Inflammatory macrophage treated with lipopolysaccharide for 4 hours (primary cell): ENCODE measurements around the gene RPA1.

Source experiments
- DNase-seq: peaks from one replicate; pipeline ENCODE4 v3.0.0-alpha.2; 2020

Gene RPA1

DNA sequence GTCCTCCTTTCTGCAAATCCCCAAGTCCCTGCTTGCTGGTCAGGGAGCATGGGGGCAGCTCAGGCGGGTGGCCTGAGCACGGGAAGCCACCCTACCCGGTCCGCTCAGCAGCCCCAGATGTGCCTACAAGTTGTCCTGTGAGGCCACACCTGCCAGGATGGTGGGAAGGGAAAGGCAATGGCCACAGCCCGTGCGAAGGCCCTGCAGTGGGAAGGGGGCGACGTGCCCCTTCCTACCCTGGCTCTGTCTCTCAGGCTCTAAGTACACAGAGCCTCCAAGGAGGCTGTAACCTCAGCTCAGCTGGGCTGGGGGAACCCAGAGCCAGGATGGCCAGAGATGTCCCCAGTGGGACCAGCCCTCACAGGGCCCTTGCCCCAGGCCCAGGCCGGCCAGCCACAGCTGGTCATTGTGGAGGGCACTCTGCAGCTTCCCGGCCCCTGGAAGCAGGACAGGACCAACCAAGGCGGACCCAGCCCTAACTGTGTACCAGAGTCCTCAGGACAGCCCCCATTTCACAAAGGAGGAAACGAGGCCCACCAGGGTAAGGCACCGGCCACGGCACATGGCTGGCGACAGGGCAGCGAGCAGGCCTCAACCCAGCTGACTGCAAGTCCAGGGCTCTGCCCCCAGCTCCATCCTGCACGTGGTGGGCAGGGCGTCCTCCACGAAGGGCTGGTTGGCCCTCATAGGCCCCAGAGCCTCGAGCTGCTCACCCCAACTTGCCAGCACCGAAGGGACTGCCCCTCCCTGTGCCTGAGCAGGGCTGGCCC, 113.0 kb downstream of the RPA1 start:
- no peak for DNase-seq

GRCh38 chr17:1943436-1943831, 113.6 kb downstream of the RPA1 start:
- no peak for DNase-seq

GRCh38 chr17:1945621-1946020, 115.8 kb downstream of the RPA1 start:
- no peak for DNase-seq

GRCh38 chr17:1946021-1946932, 116.5 kb downstream of the RPA1 start:
- DNase-seq: no peak

DNA sequence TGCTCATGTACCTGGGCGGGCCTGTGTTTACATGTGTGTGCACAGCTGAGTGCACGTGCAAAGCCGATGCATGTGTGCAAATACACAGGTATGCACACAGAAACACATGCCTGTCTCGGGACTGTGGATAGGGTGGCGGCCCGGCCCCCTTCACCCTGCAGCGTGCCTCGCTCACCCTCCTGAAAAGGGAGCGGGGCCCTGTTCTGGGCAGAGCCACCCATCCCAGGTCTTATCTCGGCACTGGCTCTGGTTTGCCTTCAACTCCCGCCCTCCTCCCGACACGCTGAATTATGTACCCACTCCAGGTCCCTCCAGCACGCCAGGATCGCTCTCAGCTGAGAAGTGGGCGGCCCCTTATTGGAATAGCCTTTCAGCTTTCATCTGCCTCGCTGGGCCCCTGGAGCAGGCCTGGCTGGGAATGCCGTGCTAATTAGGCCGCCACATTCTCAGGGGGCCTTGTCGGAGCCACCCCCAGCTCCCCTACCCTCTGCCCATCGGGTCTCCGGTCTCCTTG, 117.5 kb downstream of the RPA1 start:
- DNase-seq: no peak

DNA sequence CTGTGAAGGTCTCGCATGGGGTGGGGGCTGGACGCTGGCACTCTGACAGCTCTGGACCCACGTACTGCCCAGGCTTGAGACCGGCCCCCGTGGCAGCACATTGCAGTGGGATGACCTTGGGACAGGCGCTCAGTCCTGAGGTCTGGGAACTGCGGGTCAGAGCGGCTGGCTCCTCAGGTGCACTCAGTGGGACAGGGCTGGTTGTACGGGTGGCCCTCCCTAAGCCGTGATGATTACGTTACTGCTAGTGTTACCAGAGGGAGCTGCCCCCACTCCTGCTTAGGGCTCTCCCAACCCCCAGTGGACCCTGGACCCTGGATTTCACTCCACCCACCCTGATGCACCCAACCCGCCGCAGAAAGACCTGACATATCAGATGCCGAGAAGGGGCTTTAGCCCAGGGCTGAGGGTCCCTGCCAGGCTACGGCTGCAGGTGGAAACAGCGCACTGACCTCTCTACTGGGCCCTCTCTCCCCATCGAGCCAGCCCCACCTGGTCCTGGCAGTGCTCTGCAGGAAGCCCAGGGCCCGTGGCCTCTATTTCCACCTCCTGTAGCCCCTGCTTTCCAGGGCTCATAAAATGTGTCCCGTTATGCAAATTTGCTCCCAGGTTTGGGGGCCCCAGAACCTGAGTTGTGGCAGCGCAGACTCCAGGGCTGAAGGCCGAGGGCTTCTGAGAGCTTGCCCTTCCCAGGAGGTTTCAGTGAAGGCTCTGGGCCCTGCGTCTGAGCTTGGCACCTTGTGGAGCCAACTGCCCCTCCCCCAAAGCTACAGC, 118.1 kb downstream of the RPA1 start:
- no peak for DNase-seq

DNA sequence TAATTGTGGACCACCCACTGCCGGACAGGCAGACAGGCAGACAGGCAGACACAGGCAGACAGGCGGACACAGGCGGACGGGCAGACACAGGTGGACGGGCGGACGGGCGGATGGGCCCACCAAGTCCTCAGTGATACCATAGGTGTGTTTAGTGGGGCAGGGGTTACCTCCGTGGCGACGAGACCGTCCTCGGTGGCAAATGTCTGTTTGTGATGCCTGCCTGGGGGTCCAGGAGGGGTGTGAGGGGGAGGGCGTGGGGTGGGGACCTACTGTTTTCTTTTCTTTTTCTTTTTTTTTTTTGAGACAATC, 118.7 kb downstream of the RPA1 start:
- no peak for DNase-seq
